HEK293 (cell line): ENCODE results near the gene CKMT1A.
"Not testable (repeated sequence)": the region's sequence is repeated elsewhere in the genome, so short reads cannot be mapped to it uniquely, and the experiment has no call there.

Experiments
- CTCF ChIA-PET: fragments of 350-600 bp; formaldehyde crosslinking; extraction: SDS; loops from one replicate; lab custom pipeline; 2021; ENCODE audit warnings: antibody characterized with exemption; lab: Yijun Ruan, JAX
- POLR2A ChIA-PET: fragments of 300-600 bp; formaldehyde crosslinking; extraction: SDS; loops from one replicate; lab custom pipeline; 2020; ENCODE audit warnings: antibody characterized with exemption, inconsistent platforms; lab: Yijun Ruan, JAX
- H3K27ac ChIP-seq: fragments of 200-500 bp; sonication (Bioruptor generic); 2 replicates; pipeline ENCODE4 v1.5.1; 2014; ENCODE audit warnings: low read depth, low read length, control low read depth, inconsistent platforms; ENCODE audit errors: extremely low read depth
- H3K36me3 ChIP-seq, 2 experiments: fragments of 200-500 bp in 1 of 2; sonication (Bioruptor generic) in 1 of 2; 1 replicate in 1 of 2; 2 replicates in 1 of 2; pipeline ENCODE4 v1.5.1; 2014 to 2017; ENCODE audit warnings: inconsistent platforms in 2 of 2, low read length in 2 of 2; ENCODE audit not compliant: control insufficient read depth in 2 of 2, insufficient read depth in 1 of 2
- H3K4me1 ChIP-seq: fragments of 200-500 bp; sonication (Bioruptor generic); 2 replicates; pipeline ENCODE4 v1.5.1; 2014; ENCODE audit warnings: mild to moderate bottlenecking, low read length, inconsistent platforms; ENCODE audit not compliant: control insufficient read depth, insufficient read depth
- H3K4me3 ChIP-seq: 2 replicates; pipeline ENCODE4 v1.5.1; 2011; ENCODE audit warnings: low read depth, mild to moderate bottlenecking, control low read depth, low read length, moderate library complexity
- H3K9me3 ChIP-seq: fragments of 200-500 bp; sonication (Bioruptor generic); 2 replicates; pipeline ENCODE4 v1.5.1; 2014; ENCODE audit warnings: low read depth, low read length, inconsistent platforms; ENCODE audit not compliant: control insufficient read depth, insufficient read depth
- BCL11B ChIP-seq: fragments of 450-650 bp; formaldehyde crosslinking; IDR thresholded peaks from 2 replicates; pipeline ENCODE4 v1.5.1; 2016; ENCODE audit warnings: low read depth, missing biosample characterization, missing genetic modification characterization
- KLF10 ChIP-seq: fragments of 450-650 bp; IDR thresholded peaks from 2 replicates; pipeline ENCODE4 v1.5.1; 2018; ENCODE audit warnings: missing biosample characterization, mild to moderate bottlenecking, missing genetic modification characterization
- PRDM1 ChIP-seq: fragments of 450-650 bp; formaldehyde crosslinking; IDR thresholded peaks from 2 replicates; pipeline ENCODE4; 2016; ENCODE audit warnings: missing biosample characterization, missing genetic modification characterization
- PRDM4 ChIP-seq: fragments of 450-650 bp; formaldehyde crosslinking; IDR thresholded peaks from 2 replicates; pipeline ENCODE4 v1.5.1; 2017; ENCODE audit warnings: missing biosample characterization, missing genetic modification characterization
- ZBTB48 ChIP-seq: fragments of 450-650 bp; formaldehyde crosslinking; IDR thresholded peaks from 2 replicates; pipeline ENCODE4 v1.5.1; 2016; ENCODE audit warnings: missing biosample characterization, missing genetic modification characterization
- ZFP37 ChIP-seq: fragments of 450-650 bp; formaldehyde crosslinking; IDR thresholded peaks from 2 replicates; pipeline ENCODE4 v1.5.1; 2016; ENCODE audit warnings: missing biosample characterization, missing genetic modification characterization
- ZFP69B ChIP-seq: fragments of 450-650 bp; formaldehyde crosslinking; IDR thresholded peaks from 2 replicates; pipeline ENCODE4 v1.5.1; 2016; ENCODE audit warnings: missing biosample characterization, missing genetic modification characterization
- ZNF155 ChIP-seq: fragments of 450-650 bp; formaldehyde crosslinking; IDR thresholded peaks from 2 replicates; pipeline ENCODE4 v1.5.1; 2016; ENCODE audit warnings: missing biosample characterization, missing genetic modification characterization
- ZNF248 ChIP-seq: fragments of 450-650 bp; formaldehyde crosslinking; IDR thresholded peaks from 2 replicates; pipeline ENCODE4 v1.5.1; 2017; ENCODE audit warnings: missing biosample characterization, missing genetic modification characterization
- ZNF404 ChIP-seq: fragments of 450-650 bp; formaldehyde crosslinking; IDR thresholded peaks from 2 replicates; pipeline ENCODE4 v1.5.1; 2017; ENCODE audit warnings: missing biosample characterization, missing genetic modification characterization
- ZNF76 ChIP-seq: fragments of 450-650 bp; formaldehyde crosslinking; IDR thresholded peaks from 2 replicates; pipeline ENCODE4; 2016; ENCODE audit warnings: low read depth, missing biosample characterization, missing genetic modification characterization, borderline replicate concordance
- ZNF792 ChIP-seq: fragments of 450-650 bp; formaldehyde crosslinking; IDR thresholded peaks from 2 replicates; pipeline ENCODE4 v1.5.1; 2016; ENCODE audit warnings: missing biosample characterization, missing genetic modification characterization
- ZNF830 ChIP-seq: fragments of 450-650 bp; IDR thresholded peaks from 2 replicates; pipeline ENCODE4 v1.5.0; 2018; ENCODE audit warnings: missing biosample characterization, missing genetic modification characterization, low read depth, mild to moderate bottlenecking, moderate library complexity
- ZSCAN5A ChIP-seq: fragments of 450-650 bp; formaldehyde crosslinking; IDR thresholded peaks from 2 replicates; pipeline ENCODE4 v1.5.1; 2016; ENCODE audit warnings: missing biosample characterization, missing genetic modification characterization

Gene CKMT1A

GRCh38 chr15:43662293-43662692, 31.4 kb upstream of the CKMT1A start:
- H3K4me1 ChIP-seq, H3K27ac ChIP-seq, H3K4me3 ChIP-seq, POLR2A ChIA-PET, H3K9me3 ChIP-seq, H3K36me3 ChIP-seq, CTCF ChIA-PET: not testable (repeated sequence)

GRCh38 chr15:43663333-43663732, 30.3 kb upstream of the CKMT1A start:
- H3K36me3 ChIP-seq, H3K9me3 ChIP-seq, H3K27ac ChIP-seq, POLR2A ChIA-PET, H3K4me3 ChIP-seq, H3K4me1 ChIP-seq, CTCF ChIA-PET: not testable (repeated sequence)

- H3K36me3 ChIP-seq, POLR2A ChIA-PET, H3K27ac ChIP-seq, H3K4me1 ChIP-seq, H3K4me3 ChIP-seq, CTCF ChIA-PET, H3K9me3 ChIP-seq: not testable (repeated sequence)
These were observed 27.5 kb upstream of the CKMT1A start for GRCh38 chr15:43666177-43666576.

GRCh38 chr15:43674175-43674574, 19.5 kb upstream of the CKMT1A start:
- CTCF ChIA-PET, H3K27ac ChIP-seq, H3K36me3 ChIP-seq, POLR2A ChIA-PET, H3K4me1 ChIP-seq, H3K9me3 ChIP-seq, H3K4me3 ChIP-seq: not testable (repeated sequence)

GRCh38 chr15:43689604-43690301, 3.9 kb upstream of the CKMT1A start:
- POLR2A ChIA-PET, H3K4me1 ChIP-seq, H3K9me3 ChIP-seq, H3K36me3 ChIP-seq, H3K27ac ChIP-seq, H3K4me3 ChIP-seq, CTCF ChIA-PET: not testable (repeated sequence)

- H3K4me3 ChIP-seq, H3K9me3 ChIP-seq, H3K4me1 ChIP-seq, H3K36me3 ChIP-seq, H3K27ac ChIP-seq, CTCF ChIA-PET, POLR2A ChIA-PET: not testable (repeated sequence)
These were observed 980 bp upstream of the CKMT1A start for GRCh38 chr15:43692679-43693078.

- ChIA-PET POLR2A (no interaction called here), CTCF (interaction anchor here (0.6 kb wide), 1 partner anchor 74 kb away, joined by 5 read pairs; no protein-coding TSS in a partner anchor)
- Histone ChIP-seq H3K4me1 (no peaks in the 10 kb centered on the region), H3K27ac (no peak overlapping the region), H3K4me3 (no peak overlapping the region), H3K36me3 (no peaks in the 10 kb centered on the region), H3K9me3 (no peaks in the 10 kb centered on the region)
- TF ChIP-seq ZNF76 (tag by site-specific recombination): no peak
- TF ChIP-seq ZNF404: no peak
- TF ChIP-seq ZNF792 (tag by site-specific recombination): no peak
- no peak for TF ChIP-seq ZNF248 (tag by site-specific recombination)
- TF ChIP-seq ZNF155 (tag by site-specific recombination): no peak
- TF ChIP-seq BCL11B: no peak
- TF ChIP-seq ZNF830 (tag by site-specific recombination): no peak
- no peak for TF ChIP-seq ZSCAN5A (tag by site-specific recombination)
- no peak for TF ChIP-seq ZFP37 (tag by site-specific recombination)
- no peak for TF ChIP-seq PRDM4
- TF ChIP-seq PRDM1 (tag by site-specific recombination): no peak
- TF ChIP-seq KLF10 (tag by site-specific recombination): no peak
- no peak for TF ChIP-seq ZFP69B (tag by site-specific recombination)
- no peak for TF ChIP-seq ZBTB48
These were observed 8.5 kb downstream of the CKMT1A start for GRCh38 chr15:43702174-43702573.
